ENCODE data around the gene FAR2. TPM values are rescaled to one million over a fixed set of nuclear protein-coding genes. Genes with fewer than 3 reads are reported as not detected.
"Not testable (repeated sequence)": the region's sequence is repeated elsewhere in the genome, so short reads cannot be mapped to it uniquely, and the experiment has no call there.

The FAR2 gene
- total RNA-seq, 1 donor from 2014 or later = 13.6 TPM

- no peak overlapping the region for H3K27ac Mint-ChIP-seq (ENCODE audit: unreplicated experiment)
- no peak for TF ChIP-seq CTCF (conservative IDR thresholded peaks at IDR 0.05)
- H3K36me3 Mint-ChIP-seq (ENCODE audit: low read depth) = peaks cover 2% of the 10 kb centered on the region
- H3K27me3 Mint-ChIP-seq (ENCODE audit: low read depth) = no peaks in the 10 kb centered on the region
- H3K4me1 Mint-ChIP-seq = no peaks in the 10 kb centered on the region
- H3K9me3 Mint-ChIP-seq = no peaks in the 10 kb centered on the region
- H3K4me3 Mint-ChIP-seq = no peak overlapping the region
- no peak for DNase-seq (ENCODE audit: low read depth, low spot score)
Observed at GRCh38 chr12:29167445-29167844, 18.4 kb downstream of the FAR2 start.

GRCh38 chr12:29167988-29168387, 18.9 kb downstream of the FAR2 start:
- H3K27me3 Mint-ChIP-seq (ENCODE audit: low read depth) = no peaks in the 10 kb centered on the region
- H3K4me3 Mint-ChIP-seq = no peak overlapping the region
- TF ChIP-seq CTCF (conservative IDR thresholded peaks at IDR 0.05) = no peak
- no peak for DNase-seq (ENCODE audit: low read depth, low spot score)
- no peak overlapping the region for H3K27ac Mint-ChIP-seq (ENCODE audit: unreplicated experiment)
- H3K9me3 Mint-ChIP-seq = no peaks in the 10 kb centered on the region
- H3K4me1 Mint-ChIP-seq = no peaks in the 10 kb centered on the region
- H3K36me3 Mint-ChIP-seq (ENCODE audit: low read depth) = peaks cover 3% of the 10 kb centered on the region

- not testable (repeated sequence) for DNase-seq (ENCODE audit: low read depth, low spot score); H3K4me3 Mint-ChIP-seq; H3K4me1 Mint-ChIP-seq; H3K36me3 Mint-ChIP-seq (ENCODE audit: low read depth); H3K27me3 Mint-ChIP-seq (ENCODE audit: low read depth); H3K27ac Mint-ChIP-seq (ENCODE audit: unreplicated experiment); H3K9me3 Mint-ChIP-seq
Observed at GRCh38 chr12:29169978-29170377, 20.9 kb downstream of the FAR2 start.

GRCh38 chr12:29170478-29171084, 21.5 kb downstream of the FAR2 start:
- H3K4me3 Mint-ChIP-seq; DNase-seq (ENCODE audit: low read depth, low spot score); H3K4me1 Mint-ChIP-seq; H3K9me3 Mint-ChIP-seq; H3K27ac Mint-ChIP-seq (ENCODE audit: unreplicated experiment); H3K27me3 Mint-ChIP-seq (ENCODE audit: low read depth); H3K36me3 Mint-ChIP-seq (ENCODE audit: low read depth): not testable (repeated sequence)

- peaks cover 4% of the 10 kb centered on the region for H3K9me3 Mint-ChIP-seq
- no peaks in the 10 kb centered on the region for H3K4me1 Mint-ChIP-seq
- DNase-seq (ENCODE audit: low read depth, low spot score) = no peak
- H3K36me3 Mint-ChIP-seq (ENCODE audit: low read depth) = peaks cover 5% of the 10 kb centered on the region
- no peak overlapping the region for H3K27ac Mint-ChIP-seq (ENCODE audit: unreplicated experiment)
- H3K27me3 Mint-ChIP-seq (ENCODE audit: low read depth) = no peaks in the 10 kb centered on the region
- no peak overlapping the region for H3K4me3 Mint-ChIP-seq
- TF ChIP-seq CTCF (conservative IDR thresholded peaks at IDR 0.05) = no peak
Observed at GRCh38 chr12:29171421-29172258, 22.6 kb downstream of the FAR2 start.

GRCh38 chr12:29176941-29177340, 27.9 kb downstream of the FAR2 start:
- no peak for TF ChIP-seq CTCF (conservative IDR thresholded peaks at IDR 0.05)
- peaks cover 5% of the 10 kb centered on the region for H3K36me3 Mint-ChIP-seq (ENCODE audit: low read depth)
- H3K4me3 Mint-ChIP-seq = no peak overlapping the region
- peaks cover 4% of the 10 kb centered on the region for H3K9me3 Mint-ChIP-seq
- no peaks in the 10 kb centered on the region for H3K4me1 Mint-ChIP-seq
- H3K27ac Mint-ChIP-seq (ENCODE audit: unreplicated experiment) = no peak overlapping the region
- DNase-seq (ENCODE audit: low read depth, low spot score) = no peak
- no peaks in the 10 kb centered on the region for H3K27me3 Mint-ChIP-seq (ENCODE audit: low read depth)

- H3K4me3 Mint-ChIP-seq; H3K27me3 Mint-ChIP-seq (ENCODE audit: low read depth); H3K27ac Mint-ChIP-seq (ENCODE audit: unreplicated experiment); H3K36me3 Mint-ChIP-seq (ENCODE audit: low read depth); H3K9me3 Mint-ChIP-seq; DNase-seq (ENCODE audit: low read depth, low spot score); H3K4me1 Mint-ChIP-seq: not testable (repeated sequence)
Observed at GRCh38 chr12:29182247-29182646, 33.2 kb downstream of the FAR2 start.
